GM19467 (cell line): ENCODE results near the gene SYCE1L.
"Not testable (repeated sequence)": the region's sequence is repeated elsewhere in the genome, so short reads cannot be mapped to it uniquely, and the experiment has no call there.

Experiments used
- ATAC-seq: cut with Tn5 transposase; IDR thresholded peaks from one replicate; pipeline ENCODE4 v1.9.1; 2021; ENCODE audit warnings: mild to moderate bottlenecking, moderate library complexity; ENCODE audit not compliant: unreplicated experiment

Gene SYCE1L

GRCh38 chr16:77197747-77198146, 1.5 kb upstream of the SYCE1L start:
- no peak for ATAC-seq

GRCh38 chr16:77206533-77206932, 7.3 kb downstream of the SYCE1L start:
- ATAC-seq: no peak

- no peak for ATAC-seq
These were observed 7.8 kb downstream of the SYCE1L start for GRCh38 chr16:77207030-77207429.

- ATAC-seq: no peak
These were observed 9.2 kb downstream of the SYCE1L start for GRCh38 chr16:77208382-77208781.

GRCh38 chr16:77211880-77212740, 12.9 kb downstream of the SYCE1L start:
- peak; percentile 59 for ATAC-seq

- ATAC-seq: peak; percentile 83
These were observed 13.7 kb downstream of the SYCE1L start for GRCh38 chr16:77212741-77213541.

GRCh38 chr16:77213542-77214106, 14.4 kb downstream of the SYCE1L start:
- ATAC-seq: no peak

- ATAC-seq: no peak
These were observed 15.4 kb downstream of the SYCE1L start for GRCh38 chr16:77214411-77215138.

GRCh38 chr16:77219437-77219836, 20.2 kb downstream of the SYCE1L start:
- no peak for ATAC-seq

GRCh38 chr16:77220427-77220826, 21.2 kb downstream of the SYCE1L start:
- ATAC-seq: peak; percentile 55

GRCh38 chr16:77221482-77221881, 22.3 kb downstream of the SYCE1L start:
- ATAC-seq: no peak

- no peak for ATAC-seq
These were observed 24.0 kb downstream of the SYCE1L start for GRCh38 chr16:77223184-77223583.

- no peak for ATAC-seq
These were observed 26.0 kb downstream of the SYCE1L start for GRCh38 chr16:77225182-77225581.

GRCh38 chr16:77227745-77228144, 28.5 kb downstream of the SYCE1L start:
- ATAC-seq: no peak

GRCh38 chr16:77231047-77231446, 31.8 kb downstream of the SYCE1L start:
- no peak for ATAC-seq

GRCh38 chr16:77233799-77234519, 34.8 kb downstream of the SYCE1L start:
- no peak for ATAC-seq

- no peak for ATAC-seq
These were observed 35.4 kb downstream of the SYCE1L start for GRCh38 chr16:77234611-77235010.

- peak; percentile 98 for ATAC-seq
These were observed 36.9 kb downstream of the SYCE1L start for GRCh38 chr16:77236063-77236511.

GRCh38 chr16:77238593-77238992, 39.4 kb downstream of the SYCE1L start:
- no peak for ATAC-seq

GRCh38 chr16:77242471-77242870, 43.3 kb downstream of the SYCE1L start:
- ATAC-seq: not testable (repeated sequence)
